Measurements from ENCODE around the gene TRAPPC14. TPM values are rescaled to one million over a fixed set of nuclear protein-coding genes. Genes with fewer than 3 reads are reported as not detected.

The TRAPPC14 gene
- total and polyA plus RNA-seq, 2 of the 13 experiments (the other 11 are each of a cell fraction or from before 2014, with no cell fraction given): 4.7 to 9.6 TPM

- TF ChIP-seq KAT7 (CRISPR knock-in tag; IDR thresholded peaks at IDR 0.05; ENCODE audit: borderline replicate concordance) (no peak), RFX1 (IDR thresholded peaks at IDR 0.05) (no peak), SP140L (CRISPR knock-in tag; IDR thresholded peaks at IDR 0.05; ENCODE audit: borderline replicate concordance) (no peak), FOXO1 (CRISPR knock-in tag; IDR thresholded peaks at IDR 0.05) (no peak), TGIF2 (CRISPR knock-in tag; IDR thresholded peaks at IDR 0.05) (no peak; the same call in 1 of the 2 replicates), ZNF749 (CRISPR knock-in tag; IDR thresholded peaks at IDR 0.05; ENCODE audit: borderline replicate concordance) (no peak), MBD4 (IDR thresholded peaks at IDR 0.05; ENCODE audit: borderline replicate concordance, low read length) (no peak), KLF13 (CRISPR knock-in tag; IDR thresholded peaks at IDR 0.05) (no peak), REPIN1 (CRISPR knock-in tag; IDR thresholded peaks at IDR 0.05; ENCODE audit: borderline replicate concordance, low read depth) (peak; percentile 70; the same call in 1 of the 2 replicates), ZNF460 (CRISPR knock-in tag; IDR thresholded peaks at IDR 0.05; ENCODE audit: borderline replicate concordance) (peak; percentile 50; the same call in 1 of the 2 replicates), ZFAT (CRISPR knock-in tag; conservative IDR thresholded peaks at IDR 0.05) (no peak), EEA1 (CRISPR knock-in tag; IDR thresholded peaks at IDR 0.05; ENCODE audit: borderline replicate concordance) (peak; percentile 76), ZNF251 (CRISPR knock-in tag; IDR thresholded peaks at IDR 0.05) (no peak), BHLHE40 (IDR thresholded peaks at IDR 0.05; ENCODE audit: low read length) (peak; percentile 94), KAT2B (IDR thresholded peaks at IDR 0.05; ENCODE audit: borderline replicate concordance, low read depth, low read length) (no peak), ZNF12 (CRISPR knock-in tag; IDR thresholded peaks at IDR 0.05) (no peak), GTF2F1 (IDR thresholded peaks at IDR 0.05; ENCODE audit: low read length) (no peak), KDM5B (CRISPR knock-in tag; IDR thresholded peaks at IDR 0.05; ENCODE audit: borderline replicate concordance) (peak; percentile 59; the same call in 1 of the 2 replicates), ZBTB26 (CRISPR knock-in tag; IDR thresholded peaks at IDR 0.05; ENCODE audit: borderline replicate concordance) (0 out of 2 replicates have a peak, but pooled peaks have one; percentile 47), MTF2 (CRISPR knock-in tag; IDR thresholded peaks at IDR 0.05; ENCODE audit: borderline replicate concordance) (peak; percentile 80; the same call in 1 of the 2 replicates), KLF12 (CRISPR knock-in tag; IDR thresholded peaks at IDR 0.05; ENCODE audit: borderline replicate concordance) (peak; percentile 88)
- TF ChIP-seq, protein P1, sequence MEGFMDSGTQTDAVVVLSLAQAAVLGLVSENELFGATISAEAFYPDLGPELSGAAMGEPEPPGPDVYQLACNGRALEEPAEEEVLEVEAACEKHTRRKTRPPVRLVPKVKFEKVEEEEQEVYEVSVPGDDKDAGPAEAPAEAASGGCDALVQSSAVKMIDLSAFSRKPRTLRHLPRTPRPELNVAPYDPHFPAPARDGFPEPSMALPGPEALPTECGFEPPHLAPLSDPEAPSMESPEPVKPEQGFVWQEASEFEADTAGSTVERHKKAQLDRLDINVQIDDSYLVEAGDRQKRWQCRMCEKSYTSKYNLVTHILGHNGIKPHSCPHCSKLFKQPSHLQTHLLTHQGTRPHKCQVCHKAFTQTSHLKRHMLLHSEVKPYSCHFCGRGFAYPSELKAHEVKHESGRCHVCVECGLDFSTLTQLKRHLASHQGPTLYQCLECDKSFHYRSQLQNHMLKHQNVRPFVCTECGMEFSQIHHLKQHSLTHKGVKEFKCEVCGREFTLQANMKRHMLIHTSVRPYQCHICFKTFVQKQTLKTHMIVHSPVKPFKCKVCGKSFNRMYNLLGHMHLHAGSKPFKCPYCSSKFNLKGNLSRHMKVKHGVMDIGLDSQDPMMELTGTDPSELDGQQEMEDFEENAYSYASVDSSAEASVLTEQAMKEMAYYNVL (CRISPR knock-in tag; IDR thresholded peaks at IDR 0.05; ENCODE audit: borderline replicate concordance): 0 out of 2 replicates have a peak, but pooled peaks have one; percentile 15
- TF ChIP-seq, protein P2, sequence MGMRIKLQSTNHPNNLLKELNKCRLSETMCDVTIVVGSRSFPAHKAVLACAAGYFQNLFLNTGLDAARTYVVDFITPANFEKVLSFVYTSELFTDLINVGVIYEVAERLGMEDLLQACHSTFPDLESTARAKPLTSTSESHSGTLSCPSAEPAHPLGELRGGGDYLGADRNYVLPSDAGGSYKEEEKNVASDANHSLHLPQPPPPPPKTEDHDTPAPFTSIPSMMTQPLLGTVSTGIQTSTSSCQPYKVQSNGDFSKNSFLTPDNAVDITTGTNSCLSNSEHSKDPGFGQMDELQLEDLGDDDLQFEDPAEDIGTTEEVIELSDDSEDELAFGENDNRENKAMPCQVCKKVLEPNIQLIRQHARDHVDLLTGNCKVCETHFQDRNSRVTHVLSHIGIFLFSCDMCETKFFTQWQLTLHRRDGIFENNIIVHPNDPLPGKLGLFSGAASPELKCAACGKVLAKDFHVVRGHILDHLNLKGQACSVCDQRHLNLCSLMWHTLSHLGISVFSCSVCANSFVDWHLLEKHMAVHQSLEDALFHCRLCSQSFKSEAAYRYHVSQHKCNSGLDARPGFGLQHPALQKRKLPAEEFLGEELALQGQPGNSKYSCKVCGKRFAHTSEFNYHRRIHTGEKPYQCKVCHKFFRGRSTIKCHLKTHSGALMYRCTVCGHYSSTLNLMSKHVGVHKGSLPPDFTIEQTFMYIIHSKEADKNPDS (CRISPR knock-in tag; IDR thresholded peaks at IDR 0.05): peak; percentile 41; the same call in 1 of the 2 replicates
- TF ChIP-seq, protein P3, sequence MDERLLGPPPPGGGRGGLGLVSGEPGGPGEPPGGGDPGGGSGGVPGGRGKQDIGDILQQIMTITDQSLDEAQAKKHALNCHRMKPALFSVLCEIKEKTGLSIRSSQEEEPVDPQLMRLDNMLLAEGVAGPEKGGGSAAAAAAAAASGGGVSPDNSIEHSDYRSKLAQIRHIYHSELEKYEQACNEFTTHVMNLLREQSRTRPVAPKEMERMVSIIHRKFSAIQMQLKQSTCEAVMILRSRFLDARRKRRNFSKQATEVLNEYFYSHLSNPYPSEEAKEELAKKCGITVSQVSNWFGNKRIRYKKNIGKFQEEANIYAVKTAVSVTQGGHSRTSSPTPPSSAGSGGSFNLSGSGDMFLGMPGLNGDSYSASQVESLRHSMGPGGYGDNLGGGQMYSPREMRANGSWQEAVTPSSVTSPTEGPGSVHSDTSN (CRISPR knock-in tag; IDR thresholded peaks at IDR 0.05): no peak
These were observed 31.3 kb downstream of the TRAPPC14 start, which contains the start of gene MBLAC1 (continued) for GRCh38 chr7:100126931-100127865.

All from HepG2 (cell line).